ENCODE results near the gene ZHX3. TPM values are rescaled to one million over a fixed set of nuclear protein-coding genes. Genes with fewer than 3 reads are reported as not detected.
A peak's percentile ranks its signal among the peaks of the same experiment; 100 is the strongest.

Gene ZHX3
- total and polyA plus RNA-seq, 2 of the 13 experiments (the other 11 are each of a cell fraction or from before 2014, with no cell fraction given): 8.4 to 11.7 TPM

GRCh38 chr20:41135187-41135887 lies 182.2 kb downstream of the ZHX3 start (continued):
- TF ChIP-seq ZNF567 (CRISPR knock-in tag; IDR thresholded peaks at IDR 0.05; ENCODE audit: borderline replicate concordance): 0 out of 2 replicates have a peak, but pooled peaks have one; percentile 77
- no peak for TF ChIP-seq ZNF766 (CRISPR knock-in tag; IDR thresholded peaks at IDR 0.05; ENCODE audit: borderline replicate concordance)
- TF ChIP-seq NPAS2 (CRISPR knock-in tag; IDR thresholded peaks at IDR 0.05; ENCODE audit: borderline replicate concordance): no peak
- TF ChIP-seq, protein P1, sequence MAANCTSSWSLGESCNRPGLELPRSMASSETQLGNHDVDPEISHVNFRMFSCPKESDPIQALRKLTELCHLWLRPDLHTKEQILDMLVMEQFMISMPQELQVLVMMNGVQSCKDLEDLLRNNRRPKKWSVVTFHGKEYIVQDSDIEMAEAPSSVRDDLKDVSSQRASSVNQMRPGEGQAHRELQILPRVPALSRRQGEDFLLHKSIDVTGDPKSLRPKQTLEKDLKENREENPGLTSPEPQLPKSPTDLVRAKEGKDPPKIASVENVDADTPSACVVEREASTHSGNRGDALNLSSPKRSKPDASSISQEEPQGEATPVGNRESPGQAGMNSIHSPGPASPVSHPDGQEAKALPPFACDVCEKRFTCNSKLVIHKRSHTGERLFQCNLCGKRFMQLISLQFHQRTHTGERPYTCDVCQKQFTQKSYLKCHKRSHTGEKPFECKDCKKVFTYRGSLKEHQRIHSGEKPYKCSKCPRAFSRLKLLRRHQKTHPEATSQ (CRISPR knock-in tag; IDR thresholded peaks at IDR 0.05; ENCODE audit: borderline replicate concordance): no peak
- 0 out of 2 replicates have a peak, but pooled peaks have one; percentile 46 for TF ChIP-seq MYNN (CRISPR knock-in tag; IDR thresholded peaks at IDR 0.05; ENCODE audit: low read depth)
- TF ChIP-seq PAXIP1 (CRISPR knock-in tag; conservative IDR thresholded peaks at IDR 0.05): no peak
- TF ChIP-seq ZNF326 (CRISPR knock-in tag; IDR thresholded peaks at IDR 0.05; ENCODE audit: borderline replicate concordance): no peak
- no peak for TF ChIP-seq SRSF4 (IDR thresholded peaks at IDR 0.05; ENCODE audit: low read depth, low read length, poor library complexity, severe bottlenecking)
- TF ChIP-seq NCOA2 (CRISPR knock-in tag; IDR thresholded peaks at IDR 0.05): no peak
- TF ChIP-seq, protein P2, sequence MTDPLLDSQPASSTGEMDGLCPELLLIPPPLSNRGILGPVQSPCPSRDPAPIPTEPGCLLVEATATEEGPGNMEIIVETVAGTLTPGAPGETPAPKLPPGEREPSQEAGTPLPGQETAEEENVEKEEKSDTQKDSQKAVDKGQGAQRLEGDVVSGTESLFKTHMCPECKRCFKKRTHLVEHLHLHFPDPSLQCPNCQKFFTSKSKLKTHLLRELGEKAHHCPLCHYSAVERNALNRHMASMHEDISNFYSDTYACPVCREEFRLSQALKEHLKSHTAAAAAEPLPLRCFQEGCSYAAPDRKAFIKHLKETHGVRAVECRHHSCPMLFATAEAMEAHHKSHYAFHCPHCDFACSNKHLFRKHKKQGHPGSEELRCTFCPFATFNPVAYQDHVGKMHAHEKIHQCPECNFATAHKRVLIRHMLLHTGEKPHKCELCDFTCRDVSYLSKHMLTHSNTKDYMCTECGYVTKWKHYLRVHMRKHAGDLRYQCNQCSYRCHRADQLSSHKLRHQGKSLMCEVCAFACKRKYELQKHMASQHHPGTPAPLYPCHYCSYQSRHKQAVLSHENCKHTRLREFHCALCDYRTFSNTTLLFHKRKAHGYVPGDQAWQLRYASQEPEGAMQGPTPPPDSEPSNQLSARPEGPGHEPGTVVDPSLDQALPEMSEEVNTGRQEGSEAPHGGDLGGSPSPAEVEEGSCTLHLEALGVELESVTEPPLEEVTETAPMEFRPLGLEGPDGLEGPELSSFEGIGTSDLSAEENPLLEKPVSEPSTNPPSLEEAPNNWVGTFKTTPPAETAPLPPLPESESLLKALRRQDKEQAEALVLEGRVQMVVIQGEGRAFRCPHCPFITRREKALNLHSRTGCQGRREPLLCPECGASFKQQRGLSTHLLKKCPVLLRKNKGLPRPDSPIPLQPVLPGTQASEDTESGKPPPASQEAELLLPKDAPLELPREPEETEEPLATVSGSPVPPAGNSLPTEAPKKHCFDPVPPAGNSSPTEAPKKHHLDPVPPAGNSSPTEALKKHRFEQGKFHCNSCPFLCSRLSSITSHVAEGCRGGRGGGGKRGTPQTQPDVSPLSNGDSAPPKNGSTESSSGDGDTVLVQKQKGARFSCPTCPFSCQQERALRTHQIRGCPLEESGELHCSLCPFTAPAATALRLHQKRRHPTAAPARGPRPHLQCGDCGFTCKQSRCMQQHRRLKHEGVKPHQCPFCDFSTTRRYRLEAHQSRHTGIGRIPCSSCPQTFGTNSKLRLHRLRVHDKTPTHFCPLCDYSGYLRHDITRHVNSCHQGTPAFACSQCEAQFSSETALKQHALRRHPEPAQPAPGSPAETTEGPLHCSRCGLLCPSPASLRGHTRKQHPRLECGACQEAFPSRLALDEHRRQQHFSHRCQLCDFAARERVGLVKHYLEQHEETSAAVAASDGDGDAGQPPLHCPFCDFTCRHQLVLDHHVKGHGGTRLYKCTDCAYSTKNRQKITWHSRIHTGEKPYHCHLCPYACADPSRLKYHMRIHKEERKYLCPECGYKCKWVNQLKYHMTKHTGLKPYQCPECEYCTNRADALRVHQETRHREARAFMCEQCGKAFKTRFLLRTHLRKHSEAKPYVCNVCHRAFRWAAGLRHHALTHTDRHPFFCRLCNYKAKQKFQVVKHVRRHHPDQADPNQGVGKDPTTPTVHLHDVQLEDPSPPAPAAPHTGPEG (CRISPR knock-in tag; IDR thresholded peaks at IDR 0.05): no peak
- TF ChIP-seq ZNF672 (CRISPR knock-in tag; IDR thresholded peaks at IDR 0.05): no peak
- TF ChIP-seq TAF1 (CRISPR knock-in tag; IDR thresholded peaks at IDR 0.05): no peak
- TF ChIP-seq, protein P3, sequence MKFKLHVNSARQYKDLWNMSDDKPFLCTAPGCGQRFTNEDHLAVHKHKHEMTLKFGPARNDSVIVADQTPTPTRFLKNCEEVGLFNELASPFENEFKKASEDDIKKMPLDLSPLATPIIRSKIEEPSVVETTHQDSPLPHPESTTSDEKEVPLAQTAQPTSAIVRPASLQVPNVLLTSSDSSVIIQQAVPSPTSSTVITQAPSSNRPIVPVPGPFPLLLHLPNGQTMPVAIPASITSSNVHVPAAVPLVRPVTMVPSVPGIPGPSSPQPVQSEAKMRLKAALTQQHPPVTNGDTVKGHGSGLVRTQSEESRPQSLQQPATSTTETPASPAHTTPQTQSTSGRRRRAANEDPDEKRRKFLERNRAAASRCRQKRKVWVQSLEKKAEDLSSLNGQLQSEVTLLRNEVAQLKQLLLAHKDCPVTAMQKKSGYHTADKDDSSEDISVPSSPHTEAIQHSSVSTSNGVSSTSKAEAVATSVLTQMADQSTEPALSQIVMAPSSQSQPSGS (CRISPR knock-in tag; IDR thresholded peaks at IDR 0.05): peak; percentile 44; the same call in 1 of the 2 replicates
- TF ChIP-seq GLI4 (CRISPR knock-in tag; IDR thresholded peaks at IDR 0.05; ENCODE audit: borderline replicate concordance): peak; percentile 23; the same call in 1 of the 2 replicates
- TF ChIP-seq STAT5B (CRISPR knock-in tag; IDR thresholded peaks at IDR 0.05): no peak
- 0 out of 2 replicates have a peak, but pooled peaks have one; percentile 39 for TF ChIP-seq ZNF101 (CRISPR knock-in tag; IDR thresholded peaks at IDR 0.05; ENCODE audit: borderline replicate concordance, low read depth)
